Caco-2 (cell line): ENCODE measurements around the gene RHOBTB1. TPM values are rescaled to one million over a fixed set of nuclear protein-coding genes. Genes with fewer than 3 reads are reported as not detected.

Experiments used
- BruUV-seq: library from RNA; stranded (reverse); fragments of 400-500 nt; replicated peaks from 2 replicates; lab custom pipeline; 2021; lab: Mats Ljungman, UMichigan
- CTCF ChIA-PET: fragments of 300-600 bp; sonication (Branson Sonifier 250); formaldehyde crosslinking; loops from one replicate; lab custom pipeline; 2022; ENCODE audit warnings: antibody characterized with exemption; lab: Charles Lee
- POLR2A ChIA-PET: fragments of 300-600 bp; sonication (Branson Sonifier 250); formaldehyde crosslinking; loops from one replicate; lab custom pipeline; 2022; ENCODE audit warnings: antibody characterized with exemption; lab: Charles Lee
- DNase-seq, 2 experiments: peaks; one replicate each; pipeline versions ENCODE4 v3.0.0 to v3.0.0-alpha.2; 2020 to 2022
- H3K27me3 ChIP-seq: replicated peaks from 2 replicates; pipeline ENCODE4 v1.6.0; 2011; ENCODE audit warnings: low read length; ENCODE audit not compliant: control insufficient read depth, insufficient read depth
- H3K36me3 ChIP-seq: 2 replicates; pipeline ENCODE4 v1.5.1; 2011; ENCODE audit warnings: low read length; ENCODE audit not compliant: control insufficient read depth, insufficient read depth
- H3K4me1 ChIP-seq: fragments of 250-450 bp; sonication (Bioruptor Pico); 2 replicates; pipeline ENCODE4 v1.5.1; 2020; ENCODE audit warnings: mild to moderate bottlenecking
- H3K4me3 ChIP-seq: 2 replicates; pipeline ENCODE4 v1.5.1; 2011; ENCODE audit warnings: low read depth, mild to moderate bottlenecking, control low read depth, low read length
- H3K9me3 ChIP-seq: fragments of 250-450 bp; sonication (Bioruptor Pico); 2 replicates; pipeline ENCODE4 v1.5.1; 2020; ENCODE audit warnings: mild to moderate bottlenecking, moderate library complexity
- H3K27ac Mint-ChIP-seq: one replicate; pipeline ENCODE4 v1.8.0; 2022; ENCODE audit warnings: mixed read lengths; ENCODE audit not compliant: unreplicated experiment
- H3K27me3 Mint-ChIP-seq: one replicate; pipeline ENCODE4 v1.8.0; 2022; ENCODE audit warnings: mixed read lengths; ENCODE audit not compliant: insufficient read depth, unreplicated experiment
- H3K36me3 Mint-ChIP-seq: one replicate; pipeline ENCODE4 v1.8.0; 2022; ENCODE audit warnings: mild to moderate bottlenecking, mixed read lengths; ENCODE audit not compliant: insufficient read depth, unreplicated experiment
- H3K4me1 Mint-ChIP-seq: one replicate; pipeline ENCODE4 v1.8.0; 2022; ENCODE audit warnings: low read depth, mixed read lengths; ENCODE audit not compliant: unreplicated experiment
- H3K4me3 Mint-ChIP-seq: one replicate; pipeline ENCODE4 v1.8.0; 2022; ENCODE audit warnings: mild to moderate bottlenecking, moderate library complexity, mixed read lengths; ENCODE audit not compliant: unreplicated experiment
- H3K9me3 Mint-ChIP-seq: one replicate; pipeline ENCODE4 v1.8.0; 2022; ENCODE audit warnings: mixed read lengths; ENCODE audit not compliant: unreplicated experiment
- CTCF ChIP-seq, 2 experiments: fragments of 200-600 bp in 1 of 2; IDR thresholded peaks; 1 replicate in 1 of 2; 2 replicates in 1 of 2; pipeline versions ENCODE4 v1.5.1 to v1.8.0; 2011 to 2022; ENCODE audit warnings: antibody characterized with exemption in 1 of 2, control low read depth in 1 of 2, inconsistent platforms in 1 of 2, low read depth in 1 of 2, low read length in 1 of 2, mild to moderate bottlenecking in 1 of 2, moderate library complexity in 1 of 2; ENCODE audit not compliant: insufficient read depth in 1 of 2, severe bottlenecking in 1 of 2, unreplicated experiment in 1 of 2
- intact Hi-C: fragments of 100-400 bp; cut with micrococcal nuclease; formaldehyde crosslinking; loops from one replicate; pipeline ENCODE4 v1.10.0; 2022; ENCODE audit not compliant: unreplicated experiment
- total RNA-seq: library from RNA; stranded (reverse); gene quantifications from 2 replicates; pipeline ENCODE4 v1.2.3, GENCODE V29; 2022

The RHOBTB1 gene
- total RNA-seq, 1 experiment from 2014 or later: 19.9 TPM

GRCh38 chr10:60865198-60865783 lies 78.7 kb downstream of the RHOBTB1 start:
- peaks cover 15% of the 10 kb centered on the region for H3K27me3 Mint-ChIP-seq
- H3K27ac Mint-ChIP-seq: no peak overlapping the region
- H3K4me3 ChIP-seq: no peak overlapping the region
- CTCF ChIA-PET: no interaction called here
- no peaks in the 10 kb centered on the region for H3K27me3 ChIP-seq
- H3K4me3 Mint-ChIP-seq: no peak overlapping the region
- POLR2A ChIA-PET: no interaction called here
- no peak for DNase-seq
- no TSS peak for BruUV-seq
- no peaks in the 10 kb centered on the region for H3K9me3 Mint-ChIP-seq
- H3K36me3 Mint-ChIP-seq: no peaks in the 10 kb centered on the region
- H3K4me1 ChIP-seq: no peaks in the 10 kb centered on the region
- no peaks in the 10 kb centered on the region for H3K4me1 Mint-ChIP-seq
- no peak for TF ChIP-seq CTCF (IDR thresholded peaks at IDR 0.05; ENCODE audit: insufficient read depth in 1 of 2, low read depth in 1 of 2, low read length in 1 of 2, severe bottlenecking in 1 of 2, unreplicated experiment in 1 of 2)
- no peaks in the 10 kb centered on the region for H3K36me3 ChIP-seq
- intact Hi-C loops: no loop called here
- no peaks in the 10 kb centered on the region for H3K9me3 ChIP-seq

DNA sequence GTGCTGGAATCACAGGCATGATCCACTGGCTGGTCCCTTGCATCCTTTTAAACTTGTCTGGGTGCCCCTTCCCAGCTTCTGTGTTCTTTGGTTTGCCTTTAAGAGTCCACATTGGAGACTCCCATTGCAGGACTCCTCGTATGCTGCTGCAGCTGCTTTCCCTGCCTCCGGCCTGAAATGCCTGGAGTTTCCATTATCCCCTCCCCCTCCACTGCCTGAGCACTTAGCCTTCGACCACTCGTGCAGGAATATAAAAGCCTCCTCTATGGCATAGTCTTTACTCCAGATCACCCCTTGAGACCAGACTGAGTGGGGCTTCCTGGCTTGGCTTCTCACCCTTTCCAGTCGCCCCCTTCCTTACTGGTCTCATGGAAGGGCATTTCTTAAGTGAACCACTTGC lies 80.2 kb downstream of the RHOBTB1 start:
- H3K4me3 ChIP-seq: no peak overlapping the region
- no peak overlapping the region for H3K4me3 Mint-ChIP-seq
- H3K27me3 Mint-ChIP-seq: peaks cover 23% of the 10 kb centered on the region
- H3K9me3 ChIP-seq: no peaks in the 10 kb centered on the region
- H3K27me3 ChIP-seq: no peaks in the 10 kb centered on the region; the same call in 1 of the 2 replicates
- no peak overlapping the region for H3K27ac Mint-ChIP-seq
- DNase-seq: no peak
- TF ChIP-seq CTCF (IDR thresholded peaks at IDR 0.05; ENCODE audit: insufficient read depth in 1 of 2, low read depth in 1 of 2, low read length in 1 of 2, severe bottlenecking in 1 of 2, unreplicated experiment in 1 of 2): no peak
- BruUV-seq: no TSS peak
- ChIA-PET CTCF (no interaction called here), POLR2A (no interaction called here)
- no peaks in the 10 kb centered on the region for H3K9me3 Mint-ChIP-seq
- no peaks in the 10 kb centered on the region for H3K4me1 ChIP-seq
- no peaks in the 10 kb centered on the region for H3K36me3 Mint-ChIP-seq
- intact Hi-C loops: no loop called here
- H3K36me3 ChIP-seq: no peaks in the 10 kb centered on the region
- H3K4me1 Mint-ChIP-seq: no peaks in the 10 kb centered on the region

DNA sequence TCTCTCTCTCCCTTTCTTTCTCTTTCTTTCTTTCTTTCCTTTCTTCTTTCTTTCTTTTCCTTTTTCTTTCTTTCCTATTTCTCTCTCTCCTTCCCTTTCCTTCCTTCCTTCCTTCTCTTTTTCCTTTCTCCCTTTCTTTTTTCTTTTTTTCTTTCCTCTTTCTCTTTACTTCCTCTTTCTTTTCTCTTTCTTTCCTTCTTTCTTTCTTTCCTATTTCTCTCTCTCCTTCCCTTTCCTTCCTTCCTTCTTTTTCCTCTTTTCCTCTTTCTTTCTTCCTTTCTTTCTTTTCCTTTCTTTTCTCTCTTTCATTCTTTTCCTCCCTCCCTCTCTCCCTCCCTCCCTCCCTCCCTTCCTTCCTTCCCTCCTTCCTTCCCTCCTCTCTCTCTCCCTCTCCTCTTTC lies 81.5 kb downstream of the RHOBTB1 start:
- no TSS peak for BruUV-seq
- DNase-seq: no peak
- H3K4me3 Mint-ChIP-seq: no peak overlapping the region
- H3K4me1 ChIP-seq: no peaks in the 10 kb centered on the region
- intact Hi-C loops: no loop called here
- H3K36me3 Mint-ChIP-seq: no peaks in the 10 kb centered on the region
- no peaks in the 10 kb centered on the region for H3K36me3 ChIP-seq
- ChIA-PET POLR2A (no interaction called here), CTCF (no interaction called here)
- no peaks in the 10 kb centered on the region for H3K4me1 Mint-ChIP-seq
- no peaks in the 10 kb centered on the region for H3K9me3 ChIP-seq
- no peak for TF ChIP-seq CTCF (IDR thresholded peaks at IDR 0.05; ENCODE audit: insufficient read depth in 1 of 2, low read depth in 1 of 2, low read length in 1 of 2, severe bottlenecking in 1 of 2, unreplicated experiment in 1 of 2)
- H3K27ac Mint-ChIP-seq: no peak overlapping the region
- H3K27me3 Mint-ChIP-seq: peaks cover 18% of the 10 kb centered on the region
- no peaks in the 10 kb centered on the region; the same call in 1 of the 2 replicates for H3K27me3 ChIP-seq
- no peaks in the 10 kb centered on the region for H3K9me3 Mint-ChIP-seq
- H3K4me3 ChIP-seq: no peak overlapping the region
